Fibroblast of skin of scalp (primary cell): ENCODE results near the gene BEAN1.

Source experiments
- DNase-seq: peaks from one replicate; pipeline ENCODE4 v3.0.0-alpha.2; 2013

Gene BEAN1

GRCh38 chr16:66419527-66419926 is 7.6 kb upstream of the BEAN1 start:
- no peak for DNase-seq

GRCh38 chr16:66420396-66420795 is 6.7 kb upstream of the BEAN1 start:
- DNase-seq: no peak

GRCh38 chr16:66421891-66422290 is 5.2 kb upstream of the BEAN1 start:
- DNase-seq: no peak

- no peak for DNase-seq
Measured at GRCh38 chr16:66422366-66422765, 4.7 kb upstream of the BEAN1 start.

GRCh38 chr16:66423177-66423576 is 3.9 kb upstream of the BEAN1 start:
- no peak for DNase-seq

- no peak for DNase-seq
Measured at GRCh38 chr16:66425651-66426050, 1.4 kb upstream of the BEAN1 start.

GRCh38 chr16:66426112-66427035 is 721 bp upstream of the BEAN1 start:
- DNase-seq: no peak

GRCh38 chr16:66427871-66428681 is 981 bp downstream of the BEAN1 start:
- no peak for DNase-seq

GRCh38 chr16:66428682-66429251 is 1.7 kb downstream of the BEAN1 start:
- no peak for DNase-seq

GRCh38 chr16:66429290-66429962 is 2.3 kb downstream of the BEAN1 start:
- no peak for DNase-seq

GRCh38 chr16:66430214-66430613 is 3.1 kb downstream of the BEAN1 start:
- no peak for DNase-seq

- no peak for DNase-seq
Measured at GRCh38 chr16:66431760-66432159, 4.7 kb downstream of the BEAN1 start.

GRCh38 chr16:66432429-66432828 is 5.3 kb downstream of the BEAN1 start:
- no peak for DNase-seq

- DNase-seq: no peak
Measured at GRCh38 chr16:66434619-66435430, 7.7 kb downstream of the BEAN1 start.

GRCh38 chr16:66435896-66436295 is 8.8 kb downstream of the BEAN1 start:
- no peak for DNase-seq

GRCh38 chr16:66437391-66437945 is 10.4 kb downstream of the BEAN1 start:
- no peak for DNase-seq

- DNase-seq: no peak
Measured at GRCh38 chr16:66438536-66438935, 11.4 kb downstream of the BEAN1 start.

GRCh38 chr16:66439051-66439730 is 12.1 kb downstream of the BEAN1 start:
- DNase-seq: no peak

GRCh38 chr16:66440271-66440802 is 13.2 kb downstream of the BEAN1 start:
- no peak for DNase-seq

- DNase-seq: no peak
Measured at GRCh38 chr16:66440970-66441369, 13.9 kb downstream of the BEAN1 start.
